HG03175 (cell line): Measurements from ENCODE around the gene ACOX1.
"Not testable (repeated sequence)": the region's sequence is repeated elsewhere in the genome, so short reads cannot be mapped to it uniquely, and the experiment has no call there.

ENCODE experiments used
- ATAC-seq: cut with Tn5 transposase; IDR thresholded peaks from one replicate; pipeline ENCODE4 v1.9.1; 2021; ENCODE audit warnings: mild to moderate bottlenecking, moderate library complexity; ENCODE audit not compliant: unreplicated experiment

Gene ACOX1

GRCh38 chr17:75981019-75981615, 2.2 kb upstream of the ACOX1 start:
- ATAC-seq = no peak

- no peak for ATAC-seq
These were observed 1.4 kb upstream of the ACOX1 start for GRCh38 chr17:75980188-75981018.

- peak; percentile 19 for ATAC-seq
These were observed 780 bp upstream of the ACOX1 start for GRCh38 chr17:75979705-75980187.

- no peak for ATAC-seq
These were observed 2.7 kb downstream of the ACOX1 start for GRCh38 chr17:75976175-75976848.

GRCh38 chr17:75975757-75976174, 3.2 kb downstream of the ACOX1 start:
- ATAC-seq = no peak

GRCh38 chr17:75975187-75975586, 3.8 kb downstream of the ACOX1 start:
- ATAC-seq = not testable (repeated sequence)

- no peak for ATAC-seq
These were observed 8.3 kb downstream of the ACOX1 start for GRCh38 chr17:75970626-75971025.

- ATAC-seq = no peak
These were observed 8.9 kb downstream of the ACOX1 start for GRCh38 chr17:75970011-75970523.

- ATAC-seq = not testable (repeated sequence)
These were observed 9.9 kb downstream of the ACOX1 start for GRCh38 chr17:75969044-75969443.

- ATAC-seq = no peak
These were observed 13.5 kb downstream of the ACOX1 start for GRCh38 chr17:75965468-75965867.

- no peak for ATAC-seq
These were observed 19.0 kb downstream of the ACOX1 start for GRCh38 chr17:75959839-75960511.

- ATAC-seq = no peak
These were observed 19.7 kb downstream of the ACOX1 start for GRCh38 chr17:75959051-75959838.

- no peak for ATAC-seq
These were observed 28.0 kb downstream of the ACOX1 start for GRCh38 chr17:75950855-75951554.

- ATAC-seq = no peak
These were observed 28.5 kb downstream of the ACOX1 start for GRCh38 chr17:75950421-75950820.

- ATAC-seq = no peak
These were observed 33.8 kb downstream of the ACOX1 start for GRCh38 chr17:75945211-75945610.

- ATAC-seq = no peak
These were observed 35.5 kb downstream of the ACOX1 start for GRCh38 chr17:75943491-75943890.

GRCh38 chr17:75942473-75942872, 36.5 kb downstream of the ACOX1 start:
- ATAC-seq = no peak

GRCh38 chr17:75941442-75941819, 37.5 kb downstream of the ACOX1 start:
- no peak for ATAC-seq

- peak; percentile 93 for ATAC-seq
These were observed 38.1 kb downstream of the ACOX1 start, which contains the start of gene FBF1 for GRCh38 chr17:75940727-75941441. TSS of gene FBF1 (minus strand) at chr17:75941042. CDS start at chr17:75938149, 2,893 bp downstream.
